HG03521 (cell line): Measurements from ENCODE around the gene TPSG1.
"Not testable (repeated sequence)": the region's sequence is repeated elsewhere in the genome, so short reads cannot be mapped to it uniquely, and the experiment has no call there.

Experiments
- ATAC-seq: cut with Tn5 transposase; IDR thresholded peaks from one replicate; pipeline ENCODE4 v1.9.1; 2021; ENCODE audit warnings: mild to moderate bottlenecking, moderate library complexity; ENCODE audit not compliant: unreplicated experiment

Gene TPSG1

DNA sequence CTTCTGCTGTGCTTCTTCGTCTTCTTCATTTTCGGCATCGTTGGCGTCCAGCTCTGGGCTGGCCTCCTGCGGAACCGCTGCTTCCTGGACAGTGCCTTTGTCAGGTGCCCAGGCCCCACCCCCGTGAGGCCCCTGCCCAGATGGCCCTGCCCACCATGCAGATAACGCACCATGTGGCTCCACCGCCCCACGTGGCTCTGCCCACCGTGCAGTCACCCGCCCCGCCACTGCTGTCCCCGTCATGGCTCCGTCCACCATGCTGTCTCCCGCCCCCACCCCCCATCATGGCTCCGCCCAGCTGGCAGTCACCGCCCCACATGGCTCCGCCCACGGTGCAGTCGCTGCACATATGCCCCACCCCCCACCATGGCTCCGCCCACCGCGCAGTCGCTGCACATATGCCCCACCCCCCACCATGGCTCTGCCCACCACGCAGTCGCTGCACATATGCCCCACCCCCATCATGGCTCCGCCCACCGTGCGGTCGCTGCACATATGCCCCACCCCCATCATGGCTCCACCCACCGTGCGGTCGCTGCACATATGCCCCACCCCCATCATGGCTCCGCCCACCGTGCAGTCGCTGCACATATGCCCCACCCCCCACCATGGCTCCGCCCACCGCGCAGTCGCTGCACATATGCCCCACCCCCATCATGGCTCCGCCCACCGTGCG, 26.3 kb downstream of the TPSG1 start:
- not testable (repeated sequence) for ATAC-seq

DNA sequence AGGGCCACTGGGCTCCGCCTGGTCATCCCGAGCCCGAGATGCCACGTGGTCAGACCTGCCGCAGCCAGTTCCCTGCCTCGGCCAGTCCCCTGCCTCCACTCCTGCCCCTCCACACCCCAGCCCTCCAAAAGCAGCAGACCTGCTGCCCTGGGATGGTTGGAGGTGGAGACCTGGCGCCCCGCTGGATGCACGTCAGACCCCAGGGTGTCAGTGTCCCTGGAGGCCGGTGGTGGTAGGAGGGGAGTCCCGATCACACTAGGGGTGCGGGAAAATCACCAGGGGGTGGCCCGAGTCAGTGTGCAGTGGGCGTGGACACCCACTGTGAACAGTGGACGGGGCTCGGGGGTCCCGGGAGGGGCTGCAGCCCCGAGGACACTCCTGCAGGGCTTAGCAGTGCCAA, 26.9 kb downstream of the TPSG1 start:
- no peak for ATAC-seq

DNA sequence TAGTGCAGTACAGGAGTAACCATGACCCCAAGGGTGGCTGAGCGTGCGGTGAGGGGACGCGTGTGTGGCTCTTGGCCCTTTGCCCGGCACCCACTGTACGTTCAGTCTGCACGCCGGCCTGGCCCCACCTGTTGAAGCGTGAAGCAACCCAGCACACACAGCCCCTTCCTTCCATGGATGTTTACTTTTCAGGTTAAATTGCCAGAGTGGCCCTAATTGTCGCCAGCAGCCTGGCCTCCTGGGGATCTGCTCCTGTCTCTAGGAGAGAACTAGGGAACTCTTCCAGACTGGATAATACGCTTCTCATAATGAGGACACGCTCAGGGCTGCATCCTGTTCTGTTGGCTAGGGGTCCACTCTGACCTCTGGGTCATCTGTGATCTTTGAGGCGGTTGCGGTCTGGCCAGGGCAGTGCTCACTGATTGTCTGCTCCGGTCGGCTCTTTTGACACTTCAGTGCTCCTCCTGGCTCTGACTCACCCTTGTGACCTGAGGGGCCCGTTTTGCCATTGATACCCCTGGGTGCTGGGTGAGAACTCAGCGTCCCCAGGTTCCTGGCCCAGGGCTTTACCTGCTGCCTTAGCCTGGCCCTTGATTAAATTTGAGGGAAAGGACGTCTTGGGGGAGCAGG, 27.7 kb downstream of the TPSG1 start:
- ATAC-seq, result no peak

DNA sequence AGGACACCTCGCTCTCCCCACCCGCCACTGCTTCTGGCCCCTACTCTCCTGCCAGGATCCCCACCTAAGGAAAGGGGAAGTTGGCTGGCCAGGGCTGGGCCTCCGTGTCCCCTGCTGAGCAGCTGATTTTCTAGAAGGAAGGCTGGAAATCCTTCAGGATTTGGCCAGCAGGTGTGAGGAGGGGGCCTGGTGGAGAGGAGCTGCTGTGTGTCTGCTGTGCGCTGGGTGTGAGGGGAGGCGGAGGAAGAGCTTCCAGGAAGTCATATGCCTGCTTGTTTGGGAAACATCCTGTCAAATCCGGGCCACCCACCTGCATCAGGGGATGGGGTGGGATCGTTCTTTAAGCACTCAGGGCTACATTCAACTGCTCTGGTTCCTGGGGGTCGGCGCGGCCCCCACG, 28.6 kb downstream of the TPSG1 start:
- no peak for ATAC-seq

DNA sequence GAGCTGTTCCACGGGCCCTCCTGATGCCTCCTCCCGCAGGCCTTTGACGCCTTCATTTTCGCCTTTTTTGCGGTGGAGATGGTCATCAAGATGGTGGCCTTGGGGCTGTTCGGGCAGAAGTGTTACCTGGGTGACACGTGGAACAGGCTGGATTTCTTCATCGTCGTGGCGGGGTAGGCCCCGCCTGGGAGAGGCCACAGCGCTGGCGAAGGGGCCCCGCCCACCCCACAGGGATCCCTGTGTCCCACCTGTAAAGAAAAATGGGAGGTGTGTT, 29.7 kb downstream of the TPSG1 start:
- no peak for ATAC-seq

DNA sequence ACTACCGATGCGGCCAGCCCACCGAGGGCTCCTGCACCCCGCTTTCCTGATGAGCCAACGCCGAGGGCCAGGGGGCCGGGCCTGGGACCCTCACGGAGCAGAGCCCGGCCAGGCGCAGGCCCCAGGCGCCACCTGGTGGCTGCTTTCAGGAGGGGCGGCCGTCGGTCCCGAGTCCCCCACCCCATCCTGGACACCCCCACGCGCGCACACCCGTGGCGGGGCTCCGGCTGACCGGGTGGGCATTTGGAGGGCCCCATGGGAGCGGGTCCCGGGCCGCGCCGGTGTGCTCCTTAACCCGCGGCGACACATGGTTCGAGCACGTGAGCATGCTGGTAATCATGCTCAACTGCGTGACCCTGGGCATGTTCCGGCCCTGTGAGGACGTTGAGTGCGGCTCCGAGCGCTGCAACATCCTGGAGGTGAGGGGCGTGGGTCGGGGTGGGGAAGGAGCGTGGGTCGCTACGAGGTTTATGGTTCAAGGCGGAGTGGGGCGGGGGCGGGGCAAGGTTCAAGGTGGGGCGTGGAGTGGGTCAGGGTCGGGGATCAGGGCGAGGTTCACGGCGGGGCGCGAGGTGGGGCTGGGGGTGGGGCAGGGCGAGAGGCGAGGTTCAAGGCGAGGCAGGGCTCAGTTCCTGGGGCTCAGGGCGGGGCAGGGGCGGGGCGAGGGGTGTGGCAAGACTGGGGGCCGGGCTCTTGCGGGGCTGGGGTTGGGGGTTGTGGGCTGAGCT, 30.2 kb downstream of the TPSG1 start:
- ATAC-seq, result no peak

DNA sequence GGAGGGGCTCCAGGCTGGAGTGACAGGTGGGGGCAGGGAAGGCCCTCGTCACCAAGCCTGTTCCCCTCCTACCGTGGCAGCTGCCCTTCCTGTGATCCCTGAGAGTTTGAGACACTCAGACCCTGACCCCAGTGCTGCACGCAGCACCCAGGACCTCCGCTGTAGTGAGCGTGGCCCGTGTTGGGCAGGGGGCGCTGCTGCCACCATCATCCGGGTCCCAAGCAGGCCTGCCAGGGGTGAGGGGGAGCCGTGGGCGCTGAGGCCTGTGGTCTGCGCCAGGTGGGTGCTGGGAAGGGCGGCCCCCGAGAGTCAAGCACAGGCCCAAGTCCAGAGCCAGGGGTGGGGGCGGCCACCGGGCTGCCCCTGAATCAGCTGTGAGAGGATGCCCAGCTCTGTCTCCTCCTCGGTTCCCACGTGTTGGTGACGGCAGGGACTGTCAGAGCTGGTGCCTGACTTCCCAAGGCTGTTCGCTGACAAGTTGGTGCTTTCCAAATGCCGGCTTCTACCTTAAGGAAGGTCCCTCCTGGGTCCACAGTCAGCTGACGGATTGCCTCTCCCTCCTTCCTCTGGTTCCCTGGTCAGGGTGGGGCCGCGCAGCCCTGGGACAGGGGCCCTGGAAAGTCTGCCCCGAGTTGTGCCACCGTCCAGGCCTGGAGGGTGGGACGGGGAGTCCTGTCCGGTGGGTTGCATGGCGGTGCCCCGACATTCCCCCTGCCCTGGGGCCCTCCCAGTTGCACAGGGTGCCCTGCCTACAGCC, 31.1 kb downstream of the TPSG1 start:
- ATAC-seq, result no peak

DNA sequence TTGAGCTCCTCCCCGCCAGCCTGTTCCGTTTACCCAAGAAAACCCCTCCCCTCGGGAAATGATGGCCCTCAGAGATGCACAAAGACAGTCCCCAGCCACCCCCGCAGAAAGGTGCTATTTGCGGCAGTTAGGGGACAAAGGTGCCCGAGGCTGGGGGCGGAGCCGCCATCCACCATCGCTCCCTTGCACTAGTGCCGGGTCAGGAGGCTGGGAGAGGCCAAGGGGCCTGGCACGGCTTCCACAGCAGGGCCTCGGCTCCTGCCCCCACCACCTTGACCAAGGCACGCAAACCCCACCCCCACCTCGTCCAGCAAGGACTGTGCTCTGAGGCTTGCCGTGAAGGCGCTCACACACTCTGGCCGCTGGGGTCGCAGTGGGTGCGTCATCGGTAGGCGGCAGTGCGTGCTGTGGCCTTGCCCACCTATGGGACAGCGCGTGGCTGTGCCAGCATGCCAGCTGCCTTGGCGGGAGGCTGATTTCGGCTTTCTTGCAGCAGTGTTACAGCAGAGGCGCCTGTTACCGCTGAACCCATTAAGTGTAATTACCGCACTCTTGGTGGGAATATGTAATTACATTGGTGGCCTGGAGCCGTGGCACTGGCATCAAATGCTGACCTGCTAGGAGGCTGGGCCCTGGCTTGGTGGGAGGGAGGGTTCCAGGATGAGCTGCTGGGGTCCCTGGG, 31.8 kb downstream of the TPSG1 start:
- ATAC-seq, result no peak

DNA sequence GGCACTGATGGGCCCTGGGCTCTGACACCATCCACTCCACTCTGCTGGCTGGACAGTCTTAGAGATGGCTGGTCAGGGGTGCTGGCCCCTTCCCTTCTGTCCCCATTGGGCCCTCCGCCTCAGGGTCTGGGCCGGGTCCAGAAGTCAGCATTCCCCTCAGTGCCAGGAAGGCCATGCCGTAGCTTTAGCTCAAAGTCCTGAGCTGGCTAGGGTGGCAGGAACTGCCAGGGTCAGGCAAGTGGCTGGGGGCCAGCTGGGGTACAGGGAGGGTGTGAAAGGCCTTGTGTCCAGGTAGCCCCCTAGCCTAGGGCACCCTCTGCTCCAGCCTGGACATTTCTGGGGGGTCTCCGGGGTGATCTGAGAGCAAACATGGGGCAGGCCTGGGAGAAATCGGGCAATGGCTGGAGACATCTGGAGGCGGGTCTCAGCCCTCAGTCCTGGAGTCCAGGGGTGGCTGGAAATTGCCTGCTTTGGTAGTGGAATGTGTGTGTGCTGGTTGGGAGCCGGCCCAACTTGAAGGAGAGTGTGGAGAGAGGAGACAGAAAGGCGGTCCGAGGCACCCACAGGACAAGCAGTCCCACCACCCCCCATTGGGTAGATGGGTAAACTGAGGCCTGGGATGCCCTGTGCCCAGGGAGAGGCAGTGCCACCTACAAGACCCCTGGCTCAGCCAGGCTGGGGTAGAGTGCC, 32.5 kb downstream of the TPSG1 start:
- no peak for ATAC-seq

DNA sequence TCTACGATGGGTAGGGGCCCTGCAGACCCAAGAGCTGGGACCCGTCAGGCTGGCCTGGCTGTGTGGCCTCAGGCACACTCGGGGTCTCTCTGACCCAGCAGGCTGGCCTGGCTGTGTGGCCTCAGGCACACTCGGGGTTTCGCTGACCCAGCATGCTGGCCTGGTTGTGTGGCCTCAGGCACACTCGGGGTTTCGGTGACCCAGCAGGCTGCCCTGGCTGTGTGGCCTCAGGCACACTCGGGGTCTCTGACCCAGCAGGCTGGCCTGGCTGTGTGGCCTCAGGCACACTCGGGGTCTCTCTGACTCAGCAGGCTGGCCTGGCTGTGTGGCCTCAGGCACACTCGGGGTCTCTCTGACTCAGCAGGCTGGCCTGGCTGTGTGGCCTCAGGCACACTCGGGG, 34.3 kb downstream of the TPSG1 start:
- not testable (repeated sequence) for ATAC-seq

DNA sequence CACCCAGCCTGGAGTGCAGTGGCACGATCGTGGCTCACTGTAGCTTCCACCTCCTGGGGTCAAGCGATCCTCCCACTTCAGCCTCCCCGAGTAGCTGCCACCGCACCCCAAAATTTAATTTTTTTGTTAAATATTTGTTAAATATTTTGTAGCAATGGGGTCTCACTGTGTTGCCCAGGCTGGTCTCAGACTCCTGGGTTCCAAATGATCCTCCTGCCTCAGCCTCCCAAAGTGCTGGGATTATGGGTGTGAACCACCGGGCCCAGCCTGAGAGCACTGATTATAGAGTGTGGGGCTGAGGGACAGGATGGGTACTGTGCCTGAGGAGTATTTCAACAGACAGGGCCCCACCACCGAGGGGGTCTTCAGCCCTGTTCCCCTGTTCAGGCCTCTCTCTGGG, 35.6 kb downstream of the TPSG1 start:
- no peak for ATAC-seq

DNA sequence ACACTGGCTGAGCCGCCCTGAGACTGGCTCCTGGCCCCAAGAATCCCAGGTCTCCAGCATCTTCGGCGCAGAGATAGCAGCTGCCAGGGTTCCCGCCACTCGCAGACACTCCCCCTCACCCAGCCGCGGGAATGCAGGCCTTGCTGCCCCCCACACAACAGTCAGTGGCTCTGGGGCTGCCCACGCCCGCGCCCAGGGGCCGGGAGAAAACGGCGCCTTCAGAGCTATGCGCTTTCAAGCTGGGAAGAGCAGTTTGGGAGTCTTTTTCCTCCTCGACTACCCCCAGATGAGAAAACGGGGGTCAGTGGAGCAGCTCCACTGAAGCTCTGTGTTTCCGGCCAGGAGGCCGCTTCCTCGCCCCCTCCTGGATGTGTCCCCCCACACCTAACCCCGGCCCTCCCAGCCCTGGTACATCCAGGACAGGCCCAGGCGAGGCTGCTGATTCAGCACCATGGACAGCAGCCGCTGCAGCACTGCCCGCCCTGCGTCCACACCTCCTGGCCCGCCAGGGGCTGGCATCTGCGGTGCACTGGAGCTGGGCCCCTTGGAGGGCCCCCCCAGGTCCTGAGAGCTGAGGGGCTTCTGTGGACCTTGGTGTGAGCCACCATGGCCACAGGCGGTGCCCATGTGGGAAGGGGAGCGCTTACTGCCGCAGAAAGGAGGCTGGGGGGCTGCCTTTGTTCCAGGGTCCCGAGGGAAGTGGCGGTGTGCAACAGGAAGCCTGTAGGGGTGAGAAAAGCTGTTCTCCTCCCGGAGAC, 36.5 kb downstream of the TPSG1 start:
- ATAC-seq, result no peak

DNA sequence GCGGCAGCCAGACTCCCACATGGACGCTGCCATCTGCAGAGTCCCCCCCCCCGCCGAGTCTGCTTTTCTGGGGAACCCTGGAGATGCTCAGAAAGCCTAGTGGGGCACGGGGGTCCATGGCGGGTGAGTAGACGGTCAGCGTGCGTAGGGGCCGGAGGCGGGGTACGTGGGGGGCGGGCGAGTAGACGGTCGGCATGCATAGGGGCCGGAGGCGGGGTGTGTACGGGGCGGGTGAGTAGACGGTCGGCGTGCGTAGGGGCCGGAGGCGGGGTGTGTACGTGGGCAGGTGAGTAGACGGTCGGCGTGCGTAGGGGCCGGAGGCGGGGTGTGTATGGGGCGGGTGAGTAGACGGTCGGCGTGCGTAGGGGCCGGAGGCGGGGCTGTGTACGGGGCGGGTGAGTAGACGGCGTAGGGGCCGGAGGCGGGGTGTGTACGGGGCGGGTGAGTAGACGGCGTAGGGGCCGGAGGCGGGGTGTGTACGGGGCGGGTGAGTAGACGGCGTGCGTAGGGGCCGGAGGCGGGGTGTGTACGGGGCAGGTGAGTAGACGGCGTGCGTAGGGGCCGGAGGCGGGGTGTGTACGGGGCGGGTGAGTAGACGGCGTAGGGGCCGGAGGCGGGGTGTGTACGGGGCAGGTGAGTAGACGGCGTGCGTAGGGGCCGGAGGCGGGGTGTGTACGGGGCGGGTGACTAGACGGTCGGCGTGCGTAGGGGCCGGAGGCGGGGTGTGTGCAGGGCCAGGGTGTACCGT, 39.4 kb downstream of the TPSG1 start:
- not testable (repeated sequence) for ATAC-seq

DNA sequence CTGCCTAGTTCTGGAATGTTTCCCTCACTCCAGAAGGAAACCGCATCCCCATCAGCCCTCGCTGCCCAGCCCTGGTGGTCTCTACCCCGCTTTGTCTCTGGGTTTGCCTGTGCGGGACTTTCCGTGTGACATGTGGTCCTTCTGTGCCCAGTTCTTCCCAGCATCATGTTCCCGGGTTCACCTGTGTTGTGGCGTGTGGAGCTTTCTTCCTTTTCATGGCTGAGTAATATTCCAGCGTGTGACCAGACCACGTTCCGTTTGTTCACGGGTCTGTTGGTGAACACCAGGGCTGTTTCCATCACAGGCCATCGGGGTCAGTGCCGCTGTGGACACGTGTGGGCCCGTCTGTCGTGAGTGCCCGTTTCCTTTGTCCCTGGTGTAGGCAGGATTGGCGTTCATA, 40.1 kb downstream of the TPSG1 start:
- no peak for ATAC-seq

DNA sequence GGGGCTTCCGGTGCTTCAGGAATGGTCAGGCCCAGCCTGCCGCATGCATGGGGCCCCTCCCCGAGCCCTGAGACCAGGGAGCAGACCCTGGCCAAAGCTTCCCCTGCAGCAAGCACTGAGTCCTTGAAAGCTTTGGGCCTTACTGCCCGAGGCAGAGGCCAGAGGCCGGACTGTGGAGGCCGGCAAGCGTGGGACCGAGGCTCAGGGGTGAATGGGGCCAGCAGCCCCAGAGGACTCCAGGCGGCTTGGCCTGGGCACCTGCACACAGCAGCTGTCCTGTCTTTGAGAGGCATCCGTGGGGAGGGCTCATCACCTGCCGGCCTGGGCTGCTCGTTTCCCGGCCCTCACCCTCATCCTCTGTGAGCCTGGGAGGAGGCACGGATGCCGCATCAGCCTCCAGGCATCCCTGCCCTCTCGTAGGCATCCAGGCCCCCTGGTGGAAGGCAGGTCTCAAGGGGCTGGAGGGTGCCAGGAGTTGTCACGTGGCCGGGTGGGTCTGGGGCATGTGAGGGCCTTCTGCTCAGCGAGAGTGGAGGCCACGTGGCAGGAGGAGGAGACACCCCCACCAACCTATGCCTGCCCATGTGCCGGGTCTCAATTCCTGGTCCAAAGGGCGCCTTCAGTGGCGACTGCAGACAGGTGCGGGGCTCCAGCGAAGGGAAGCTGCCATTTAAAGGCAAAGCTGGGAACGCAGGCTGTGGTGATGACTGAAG, 40.8 kb downstream of the TPSG1 start:
- no peak for ATAC-seq

DNA sequence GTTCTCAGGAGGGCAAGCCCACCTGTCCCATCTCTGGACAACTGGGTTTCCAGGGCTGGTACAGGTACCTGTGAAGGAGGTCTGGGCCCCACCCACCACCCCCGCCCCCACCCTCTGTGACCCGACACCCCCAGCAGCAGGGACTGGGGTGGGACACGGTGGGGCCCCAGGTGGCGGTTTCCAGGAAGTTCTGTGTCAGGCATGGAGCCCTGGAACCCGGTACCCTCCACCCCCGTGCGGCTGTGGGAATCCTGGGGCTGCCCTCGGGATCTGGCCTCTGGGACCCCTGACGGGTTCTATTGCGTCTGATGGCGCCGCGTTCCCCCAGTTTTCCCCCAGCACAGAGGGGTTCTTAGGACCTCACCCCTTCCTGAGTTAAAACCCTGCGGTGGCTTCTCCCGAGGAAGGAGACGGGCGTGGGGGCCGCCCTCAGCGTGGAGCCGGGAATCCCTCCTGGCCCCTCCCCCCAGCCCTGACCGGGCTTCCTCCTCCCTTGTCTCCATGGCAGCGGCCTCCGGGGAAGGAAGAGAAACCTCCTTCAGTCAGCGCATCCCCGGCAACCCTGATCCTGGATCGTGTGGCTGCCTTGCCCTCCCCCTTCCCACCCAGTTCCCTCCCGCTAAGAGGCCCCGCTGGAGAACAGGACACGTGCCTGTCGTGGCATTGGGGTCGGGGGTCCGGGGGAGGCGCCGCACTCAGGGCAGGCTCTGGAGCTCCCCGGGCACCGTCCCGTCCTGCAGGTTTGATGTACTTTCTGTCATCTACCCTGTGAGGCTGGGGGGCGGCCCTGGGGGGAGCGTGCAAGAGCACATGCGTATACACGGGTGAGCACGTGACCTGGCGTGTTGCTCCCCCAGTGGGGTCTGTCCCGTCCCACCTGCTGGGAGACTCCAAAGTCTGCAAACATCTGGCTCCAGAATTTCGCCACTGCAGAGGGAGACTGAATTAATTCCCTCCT, 41.8 kb downstream of the TPSG1 start:
- no peak for ATAC-seq

DNA sequence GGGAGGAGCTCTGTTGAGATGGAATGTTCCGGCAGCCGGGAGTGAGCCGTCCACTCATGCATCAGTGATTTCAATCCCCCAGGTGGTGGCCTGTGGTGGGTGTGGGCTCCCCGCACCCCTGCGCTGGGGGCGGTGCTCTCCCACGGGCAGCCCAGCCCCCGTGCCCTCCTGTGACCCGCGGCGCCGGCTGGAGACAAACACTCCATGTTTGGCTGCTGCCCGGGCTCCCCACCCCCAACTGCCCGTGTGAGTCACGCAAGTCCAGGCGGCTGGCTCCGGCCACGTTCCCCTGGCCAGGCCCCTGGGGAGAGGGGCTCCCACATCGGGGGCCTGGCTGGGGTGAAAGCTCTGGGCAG, 42.8 kb downstream of the TPSG1 start:
- no peak for ATAC-seq
